Parathyroid adenoma (tissue), 2 donors: Measurements from ENCODE around the gene ACOT11.

Experiments
- H2AFZ ChIP-seq: fragments of 300-600 bp; sonication (generic); one replicate; pipeline ENCODE4 v1.7.0; 2017; ENCODE audit warnings: antibody characterized with exemption, mild to moderate bottlenecking
- H3K27ac ChIP-seq: fragments of 300-600 bp; sonication (generic); one replicate; pipeline ENCODE4 v1.7.0; 2017
- H3K27me3 ChIP-seq: fragments of 300-600 bp; sonication (generic); one replicate; pipeline ENCODE4 v1.7.0; 2017; ENCODE audit warnings: low read length; ENCODE audit not compliant: control insufficient read depth, insufficient read depth
- H3K36me3 ChIP-seq: fragments of 300-600 bp; sonication (generic); one replicate; pipeline ENCODE4 v1.7.0; 2017; ENCODE audit warnings: low read length; ENCODE audit not compliant: control insufficient read depth, insufficient read depth
- H3K4me1 ChIP-seq: fragments of 300-600 bp; sonication (generic); one replicate; pipeline ENCODE4 v1.7.0; 2017; ENCODE audit warnings: control low read depth
- H3K4me2 ChIP-seq: fragments of 300-600 bp; sonication (generic); one replicate; pipeline ENCODE4 v1.7.0; 2017; ENCODE audit warnings: low read length
- H3K4me3 ChIP-seq: fragments of 300-600 bp; sonication (generic); one replicate; pipeline ENCODE4 v1.7.0; 2017; ENCODE audit warnings: low read depth, low read length
- H3K79me2 ChIP-seq: fragments of 300-600 bp; sonication (generic); one replicate; pipeline ENCODE4 v1.7.0; 2017; ENCODE audit warnings: control low read depth
- H3K9ac ChIP-seq: fragments of 300-600 bp; sonication (generic); one replicate; pipeline ENCODE4 v1.7.0; 2017; ENCODE audit warnings: mild to moderate bottlenecking
- H3K9me3 ChIP-seq: fragments of 300-600 bp; sonication (generic); one replicate; pipeline ENCODE4 v1.7.0; 2017; ENCODE audit warnings: low read length; ENCODE audit not compliant: control insufficient read depth
- TF ChIP-seq, protein P1 (sequence below): fragments of 300-600 bp; sonication (generic); IDR thresholded peaks from one replicate; pipeline ENCODE4 v1.7.0; 2017; ENCODE audit warnings: antibody characterized with exemption, mild to moderate bottlenecking
- donor health status: primary hyperparathyroidism.

The ACOT11 gene

DNA sequence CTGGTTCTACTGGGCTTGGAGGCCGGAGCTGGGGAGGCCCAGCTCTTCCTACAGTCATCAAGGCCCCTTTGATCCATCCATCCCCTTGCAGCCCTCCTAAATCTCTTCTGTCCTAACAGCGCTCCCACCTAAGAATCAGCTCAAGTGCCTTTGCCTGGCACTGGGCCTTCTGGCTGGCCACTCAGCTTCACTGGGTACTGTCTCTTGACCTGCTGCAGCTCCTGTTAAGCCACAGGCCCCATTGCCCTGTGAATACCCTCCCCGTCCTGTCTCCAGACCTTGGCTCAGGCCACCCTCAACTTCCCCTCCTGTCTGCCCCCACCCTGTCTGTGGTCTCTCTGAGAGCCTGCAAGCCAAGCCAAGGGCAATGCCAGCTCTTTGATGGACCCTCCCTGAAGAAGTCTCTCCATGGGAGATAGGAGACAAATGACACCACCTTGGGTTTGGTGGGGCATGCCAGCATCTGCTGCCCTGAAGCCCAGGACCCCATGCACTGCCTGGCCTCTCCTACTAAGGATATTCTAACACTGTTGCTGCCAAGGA lies 48.0 kb downstream of the ACOT11 start:
- Histone ChIP-seq H3K4me1 (no peaks in the 10 kb centered on the region), H3K36me3 (no peaks in the 10 kb centered on the region), H3K9me3 (no peaks in the 10 kb centered on the region), H3K9ac (no peak overlapping the region), H3K27ac (no peak overlapping the region), H3K4me3 (no peak overlapping the region), H2AFZ (no peak overlapping the region), H3K4me2 (no peak overlapping the region), H3K79me2 (no peaks in the 10 kb centered on the region), H3K27me3 (no peaks in the 10 kb centered on the region)
- TF ChIP-seq, protein P1, sequence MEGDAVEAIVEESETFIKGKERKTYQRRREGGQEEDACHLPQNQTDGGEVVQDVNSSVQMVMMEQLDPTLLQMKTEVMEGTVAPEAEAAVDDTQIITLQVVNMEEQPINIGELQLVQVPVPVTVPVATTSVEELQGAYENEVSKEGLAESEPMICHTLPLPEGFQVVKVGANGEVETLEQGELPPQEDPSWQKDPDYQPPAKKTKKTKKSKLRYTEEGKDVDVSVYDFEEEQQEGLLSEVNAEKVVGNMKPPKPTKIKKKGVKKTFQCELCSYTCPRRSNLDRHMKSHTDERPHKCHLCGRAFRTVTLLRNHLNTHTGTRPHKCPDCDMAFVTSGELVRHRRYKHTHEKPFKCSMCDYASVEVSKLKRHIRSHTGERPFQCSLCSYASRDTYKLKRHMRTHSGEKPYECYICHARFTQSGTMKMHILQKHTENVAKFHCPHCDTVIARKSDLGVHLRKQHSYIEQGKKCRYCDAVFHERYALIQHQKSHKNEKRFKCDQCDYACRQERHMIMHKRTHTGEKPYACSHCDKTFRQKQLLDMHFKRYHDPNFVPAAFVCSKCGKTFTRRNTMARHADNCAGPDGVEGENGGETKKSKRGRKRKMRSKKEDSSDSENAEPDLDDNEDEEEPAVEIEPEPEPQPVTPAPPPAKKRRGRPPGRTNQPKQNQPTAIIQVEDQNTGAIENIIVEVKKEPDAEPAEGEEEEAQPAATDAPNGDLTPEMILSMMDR, result no peak

DNA sequence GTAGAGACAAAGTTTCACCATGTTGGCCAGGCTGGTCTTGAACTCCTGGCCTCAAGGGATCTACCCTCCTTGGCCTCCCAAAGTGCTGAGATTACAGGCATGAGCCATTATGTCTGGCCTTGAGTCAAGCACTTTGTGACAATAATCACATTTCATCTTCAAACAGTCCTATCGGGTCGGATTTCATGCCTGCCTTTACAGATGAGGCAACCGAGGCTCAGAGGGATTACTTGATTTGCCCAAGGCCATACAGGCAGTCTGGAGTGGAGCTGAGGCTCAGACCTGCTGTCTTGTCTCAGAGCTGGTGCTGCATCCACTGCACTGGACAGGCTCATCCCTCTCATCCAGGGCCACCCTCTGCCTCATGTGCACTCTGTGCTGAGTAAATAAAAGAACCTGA lies 48.7 kb downstream of the ACOT11 start:
- no peaks in the 10 kb centered on the region for H3K79me2 ChIP-seq
- H3K36me3 ChIP-seq, result no peaks in the 10 kb centered on the region
- no peaks in the 10 kb centered on the region for H3K4me1 ChIP-seq
- H3K4me3 ChIP-seq, result no peak overlapping the region
- H3K9me3 ChIP-seq, result no peaks in the 10 kb centered on the region
- H3K4me2 ChIP-seq, result no peak overlapping the region
- H3K9ac ChIP-seq, result no peak overlapping the region
- no peak overlapping the region for H3K27ac ChIP-seq
- H2AFZ ChIP-seq, result no peak overlapping the region
- TF ChIP-seq, protein P1, result no peak
- H3K27me3 ChIP-seq, result no peaks in the 10 kb centered on the region

DNA sequence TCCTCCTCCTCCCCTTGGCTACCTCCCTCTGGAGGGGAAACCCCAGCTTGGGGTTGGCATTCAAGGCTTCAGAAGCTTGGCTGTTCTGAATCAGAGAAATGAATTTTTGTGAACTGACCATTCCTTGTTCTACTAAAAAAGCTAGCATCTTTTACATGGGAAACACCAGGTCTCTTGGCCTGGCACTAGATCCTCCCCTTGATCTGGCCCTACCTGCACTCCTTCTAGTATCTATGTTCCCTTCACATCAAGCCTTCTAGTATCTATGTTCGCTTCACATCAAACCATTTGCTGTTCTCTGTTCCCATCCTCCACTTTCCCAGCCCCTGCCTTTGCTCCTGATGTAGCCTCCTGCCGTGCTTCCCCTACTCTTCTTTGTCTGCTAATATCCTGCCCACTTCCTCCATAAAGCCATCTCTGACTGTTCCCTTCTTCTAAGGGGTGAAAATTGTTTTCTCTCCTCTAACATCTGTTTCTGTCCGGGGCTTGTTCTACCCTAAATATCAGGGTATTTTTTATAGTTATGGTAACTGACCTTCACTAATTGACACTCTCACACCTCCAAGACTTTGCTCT lies 49.5 kb downstream of the ACOT11 start:
- no peaks in the 10 kb centered on the region for H3K79me2 ChIP-seq
- H3K4me1 ChIP-seq, result no peaks in the 10 kb centered on the region
- H3K4me3 ChIP-seq, result no peak overlapping the region
- H3K9me3 ChIP-seq, result no peaks in the 10 kb centered on the region
- H3K27me3 ChIP-seq, result no peaks in the 10 kb centered on the region
- H3K9ac ChIP-seq, result no peak overlapping the region
- H2AFZ ChIP-seq, result no peak overlapping the region
- no peak overlapping the region for H3K27ac ChIP-seq
- H3K36me3 ChIP-seq, result no peaks in the 10 kb centered on the region
- TF ChIP-seq, protein P1, result no peak
- no peak overlapping the region for H3K4me2 ChIP-seq

DNA sequence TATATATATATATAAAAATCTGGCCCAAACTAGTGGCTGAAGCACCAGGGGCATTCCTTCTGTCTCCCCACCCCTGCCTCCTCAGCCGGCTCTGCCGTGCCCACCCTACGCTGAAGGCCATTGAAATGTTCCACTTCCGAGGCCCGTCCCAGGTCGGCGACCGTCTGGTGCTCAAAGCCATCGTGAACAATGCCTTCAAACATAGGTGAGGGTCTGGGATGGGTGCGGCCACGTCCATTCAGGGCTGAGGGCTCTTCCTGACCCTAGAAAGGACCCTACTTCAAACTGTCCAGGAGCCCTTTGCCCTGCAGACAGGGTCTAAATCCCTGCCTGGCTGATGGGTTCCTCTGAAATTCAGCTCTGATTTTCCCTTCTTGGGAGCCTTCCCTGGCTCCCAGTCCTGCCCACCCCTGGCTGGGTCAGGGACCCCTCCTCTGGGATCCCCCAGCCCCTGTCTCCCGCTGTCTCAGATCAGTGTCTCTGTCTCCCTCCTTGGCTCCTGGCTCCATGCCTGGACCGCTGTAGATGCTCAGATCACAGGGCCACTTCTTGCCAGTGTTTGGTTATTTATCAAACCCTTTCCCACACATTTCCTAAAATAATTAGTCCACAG lies 51.3 kb downstream of the ACOT11 start:
- TF ChIP-seq, protein P1, result no peak
- no peaks in the 10 kb centered on the region for H3K36me3 ChIP-seq
- no peaks in the 10 kb centered on the region for H3K27me3 ChIP-seq
- H3K4me1 ChIP-seq, result no peaks in the 10 kb centered on the region
- no peak overlapping the region for H3K27ac ChIP-seq
- no peaks in the 10 kb centered on the region for H3K79me2 ChIP-seq
- no peaks in the 10 kb centered on the region for H3K9me3 ChIP-seq
- H3K9ac ChIP-seq, result no peak overlapping the region
- no peak overlapping the region for H3K4me3 ChIP-seq
- no peak overlapping the region for H2AFZ ChIP-seq
- H3K4me2 ChIP-seq, result no peak overlapping the region
